Measurements from ENCODE around the gene BRAT1.

The BRAT1 gene

GRCh38 chr7:2510909-2511768 lies 44.2 kb downstream of the BRAT1 start:
- no peak for DNase-seq (ENCODE audit: low read depth in 2 of 2)

GRCh38 chr7:2510130-2510776 lies 45.1 kb downstream of the BRAT1 start:
- DNase-seq (ENCODE audit: low read depth in 2 of 2): no peak

- no peak for DNase-seq (ENCODE audit: low read depth in 2 of 2)
Measured at GRCh38 chr7:2509298-2509906, 45.9 kb downstream of the BRAT1 start.

- peak in 1 of 2 donors; percentile 57 for DNase-seq (ENCODE audit: low read depth in 2 of 2)
Measured at GRCh38 chr7:2508327-2509215, 46.8 kb downstream of the BRAT1 start.

- no peak for DNase-seq (ENCODE audit: low read depth in 2 of 2)
Measured at GRCh38 chr7:2507917-2508306, 47.4 kb downstream of the BRAT1 start.

GRCh38 chr7:2507208-2507916 lies 48.0 kb downstream of the BRAT1 start:
- no peak for DNase-seq (ENCODE audit: low read depth in 2 of 2)

GRCh38 chr7:2505401-2505800 lies 49.9 kb downstream of the BRAT1 start:
- DNase-seq (ENCODE audit: low read depth in 2 of 2): no peak

GRCh38 chr7:2504889-2505375 lies 50.4 kb downstream of the BRAT1 start:
- DNase-seq (ENCODE audit: low read depth in 2 of 2): no peak

GRCh38 chr7:2504128-2504888 lies 51.0 kb downstream of the BRAT1 start:
- no peak for DNase-seq (ENCODE audit: low read depth in 2 of 2)

GRCh38 chr7:2503056-2503941 lies 52.0 kb downstream of the BRAT1 start:
- DNase-seq (ENCODE audit: low read depth in 2 of 2): no peak

GRCh38 chr7:2502647-2502966 lies 52.7 kb downstream of the BRAT1 start:
- no peak for DNase-seq (ENCODE audit: low read depth in 2 of 2)

- no peak for DNase-seq (ENCODE audit: low read depth in 2 of 2)
Measured at GRCh38 chr7:2501947-2502646, 53.2 kb downstream of the BRAT1 start.

GRCh38 chr7:2500701-2501100 lies 54.6 kb downstream of the BRAT1 start:
- DNase-seq (ENCODE audit: low read depth in 2 of 2): no peak

- DNase-seq (ENCODE audit: low read depth in 2 of 2): no peak
Measured at GRCh38 chr7:2499719-2500430, 55.4 kb downstream of the BRAT1 start.

- no peak for DNase-seq (ENCODE audit: low read depth in 2 of 2)
Measured at GRCh38 chr7:2499181-2499580, 56.1 kb downstream of the BRAT1 start.

GRCh38 chr7:2498708-2499107 lies 56.6 kb downstream of the BRAT1 start:
- no peak for DNase-seq (ENCODE audit: low read depth in 2 of 2)

- DNase-seq (ENCODE audit: low read depth in 2 of 2): no peak
Measured at GRCh38 chr7:2497500-2498336, 57.6 kb downstream of the BRAT1 start.

Data from stimulated activated CD4-positive, alpha-beta T cell treated with anti-CD3 and anti-CD28 coated beads, Interleukin-4, amount 100 ng/mL, for 48 hours (primary cell).